HepG2 (cell line): ENCODE measurements around the gene DKKL1. TPM values are rescaled to one million over a fixed set of nuclear protein-coding genes. Genes with fewer than 3 reads are reported as not detected.
A peak's percentile ranks its signal among the peaks of the same experiment; 100 is the strongest.

ENCODE experiments used
- ATAC-seq: fragments of 200-7000 bp; cut with Tn5 transposase; 3 replicates; pipeline ENCODE4 v1.9.1; 2020; ENCODE audit warnings: mild to moderate bottlenecking, moderate library complexity
- BruUV-seq: library from RNA; stranded (reverse); fragments of 400-500 nt; replicated peaks from 2 replicates; lab custom pipeline; 2021; lab: Mats Ljungman, UMichigan
- CTCF ChIA-PET: fragments of 300-600 bp; formaldehyde crosslinking; extraction: SDS; loops from one replicate; lab custom pipeline; 2021; ENCODE audit warnings: low total read pairs, inconsistent platforms, low intra/inter-chr PET ratio; lab: Yijun Ruan, JAX
- POLR2A ChIA-PET: fragments of 350-600 bp; sonication (Branson Sonifier 250); formaldehyde crosslinking; loops from one replicate; lab custom pipeline; 2020; ENCODE audit warnings: antibody characterized with exemption, inconsistent platforms; lab: Yijun Ruan, JAX
- DNase-seq: peaks from one replicate; pipeline ENCODE4 v3.0.0-alpha.2; 2015; ENCODE audit warnings: low spot score
- FAIRE-seq: peaks from 3 replicates; lab custom pipeline; 2011; peaks lifted over from hg19 to GRCh38; lab: Jason Lieb, UNC
- H2AFZ ChIP-seq: one replicate; pipeline ENCODE4 v1.6.1; 2011; ENCODE audit warnings: low read length, inconsistent platforms
- H3K27ac ChIP-seq: fragments of 300-600 bp; 3 replicates; pipeline ENCODE4 v1.8.0; 2011; ENCODE audit warnings: mixed run types, mild to moderate bottlenecking, mixed read lengths, low read length, inconsistent platforms; ENCODE audit not compliant: insufficient read depth; ENCODE audit errors: extremely low read length
- H3K27me3 ChIP-seq, 2 experiments: fragments of 200-600 bp in 1 of 2; 2 replicates in 1 of 2; 3 replicates in 1 of 2; pipeline versions ENCODE4 v1.6.0 to v1.8.0; 2011; ENCODE audit warnings: low read length in 2 of 2, mild to moderate bottlenecking in 2 of 2, moderate library complexity in 2 of 2, inconsistent platforms in 1 of 2; ENCODE audit not compliant: insufficient read depth in 2 of 2, control insufficient read depth in 1 of 2
- H3K36me3 ChIP-seq, 2 experiments: fragments of 200-600 bp in 1 of 2; replicated peaks in 1 of 2; 2 replicates in 1 of 2; 3 replicates in 1 of 2; pipeline versions ENCODE4 v1.5.1 to v1.8.0; 2011; ENCODE audit warnings: low read length in 2 of 2, inconsistent platforms in 1 of 2; ENCODE audit not compliant: insufficient read depth in 2 of 2, control insufficient read depth in 1 of 2
- H3K4me1 ChIP-seq: 2 replicates; pipeline ENCODE4 v1.5.1; 2012; ENCODE audit warnings: low read length, inconsistent platforms; ENCODE audit not compliant: insufficient read depth
- H3K4me2 ChIP-seq: 2 replicates; pipeline ENCODE4 v1.6.0; 2011; ENCODE audit warnings: low read depth, low read length, inconsistent platforms
- H3K4me3 ChIP-seq, 3 experiments: fragments of 200-600 bp in 1 of 3; sonication (generic), shearing (Covaris generic) in 1 of 3; replicated peaks in 1 of 3; 2 replicates each; pipeline ENCODE4 v1.5.1; 2011 to 2016; ENCODE audit warnings: low read length in 3 of 3, inconsistent platforms in 2 of 3, low read depth in 2 of 3, mild to moderate bottlenecking in 2 of 3, control low read depth in 1 of 3, mixed read lengths in 1 of 3; ENCODE audit not compliant: insufficient read depth in 1 of 3
- H3K79me2 ChIP-seq: one replicate; pipeline ENCODE4 v1.6.1; 2011; ENCODE audit warnings: low read length, inconsistent platforms; ENCODE audit not compliant: insufficient read depth
- H3K9ac ChIP-seq: 2 replicates; pipeline ENCODE4 v1.6.0; 2011; ENCODE audit warnings: mild to moderate bottlenecking, low read depth, low read length, inconsistent platforms; ENCODE audit not compliant: insufficient read depth
- H3K9me3 ChIP-seq: 2 replicates; pipeline ENCODE4 v1.5.1; 2012; ENCODE audit warnings: mild to moderate bottlenecking, low read length
- H4K20me1 ChIP-seq: 2 replicates; pipeline ENCODE4 v1.6.0; 2011; ENCODE audit warnings: inconsistent platforms, mild to moderate bottlenecking, low read length, moderate library complexity; ENCODE audit not compliant: insufficient read depth
- BRD4 ChIP-seq: sonication (generic); formaldehyde crosslinking; IDR thresholded peaks from 2 replicates; pipeline ENCODE4 v1.4.0; 2020; ENCODE audit warnings: missing genetic modification reagents
- SCMH1 ChIP-seq: sonication (generic); formaldehyde crosslinking; IDR thresholded peaks from 2 replicates; pipeline ENCODE4 v1.9.0; 2021; ENCODE audit warnings: missing genetic modification reagents, mild to moderate bottlenecking, borderline replicate concordance
- ZNF180 ChIP-seq: sonication (generic); formaldehyde crosslinking; IDR thresholded peaks from 2 replicates; pipeline ENCODE4 v1.4.0; 2020; ENCODE audit warnings: low read depth, missing genetic modification reagents, borderline replicate concordance
- ZNF225 ChIP-seq: sonication (generic); formaldehyde crosslinking; IDR thresholded peaks from 2 replicates; pipeline ENCODE4 v1.4.0; 2020; ENCODE audit warnings: mild to moderate bottlenecking, missing genetic modification reagents
- ZNF660 ChIP-seq: sonication (generic); formaldehyde crosslinking; IDR thresholded peaks from 2 replicates; pipeline ENCODE4 v1.5.1; 2020; ENCODE audit warnings: mild to moderate bottlenecking, low read depth, missing genetic modification reagents, borderline replicate concordance
- ZNF879 ChIP-seq: sonication (generic); formaldehyde crosslinking; IDR thresholded peaks from 2 replicates; pipeline ENCODE4 v1.8.1; 2023; ENCODE audit warnings: missing genetic modification reagents
- ZSCAN22 ChIP-seq: sonication (generic); formaldehyde crosslinking; IDR thresholded peaks from 2 replicates; pipeline ENCODE4 v1.4.0; 2020; ENCODE audit warnings: mild to moderate bottlenecking, missing genetic modification reagents
- WGBS: methylation state at CpG from one replicate; pipeline ENCODE4 v1.1.6; 2017; ENCODE audit warnings: low lambda C conversion rate; 5-methylcytosine and 5-hydroxymethylcytosine counted together
- in situ Hi-C: cut with HindIII; loops from 2 replicates; pipeline ENCODE4 v1.10.0; 2017; ENCODE audit warnings: low pct_unique_long_range_greater_than_20kb; ENCODE audit not compliant: extremely low pct_ligation_motif_present
- intact Hi-C: fragments of 100-400 bp; cut with micrococcal nuclease; formaldehyde crosslinking; loops from one replicate; pipeline ENCODE4 v1.10.0; 2022; ENCODE audit not compliant: unreplicated experiment
- polyA plus RNA-seq, 8 experiments: library from polyadenylated mRNA; depleted of rRNA in 3 of 8; stranded (reverse) in 7 of 8; unstranded in 1 of 8; fragments of >200 nt; fragmentation: Illumina TruSeq in 4 of 8; extraction: Trizol in 4 of 8; gene quantifications; 2 replicates each; pipeline versions ENCODE4 v1.2.1 to v1.2.3, GENCODE V29; 2011 to 2016; ENCODE audit warnings: low read depth in 4 of 8, missing spikeins in 1 of 8, mixed read lengths in 1 of 8; ENCODE audit not compliant: insufficient read depth in 1 of 8
- total RNA-seq, 5 experiments: library from RNA; depleted of rRNA; stranded (reverse); fragments of >200 nt; fragmentation: Illumina TruSeq; extraction: Trizol; gene quantifications; 2 replicates each; pipeline ENCODE4 v1.2.3, GENCODE V29; 2016; ENCODE audit warnings: low read depth in 1 of 5
- TF ChIP-seq, protein P1 (sequence below): sonication (generic); formaldehyde crosslinking; IDR thresholded peaks from 2 replicates; pipeline ENCODE4; 2020; ENCODE audit warnings: missing genetic modification reagents, mild to moderate bottlenecking, borderline replicate concordance

The DKKL1 gene
- total and polyA plus RNA-seq, 2 of the 13 experiments (the other 11 are each of a cell fraction or from before 2014, with no cell fraction given): 0.30 to 0.31 TPM

DNA sequence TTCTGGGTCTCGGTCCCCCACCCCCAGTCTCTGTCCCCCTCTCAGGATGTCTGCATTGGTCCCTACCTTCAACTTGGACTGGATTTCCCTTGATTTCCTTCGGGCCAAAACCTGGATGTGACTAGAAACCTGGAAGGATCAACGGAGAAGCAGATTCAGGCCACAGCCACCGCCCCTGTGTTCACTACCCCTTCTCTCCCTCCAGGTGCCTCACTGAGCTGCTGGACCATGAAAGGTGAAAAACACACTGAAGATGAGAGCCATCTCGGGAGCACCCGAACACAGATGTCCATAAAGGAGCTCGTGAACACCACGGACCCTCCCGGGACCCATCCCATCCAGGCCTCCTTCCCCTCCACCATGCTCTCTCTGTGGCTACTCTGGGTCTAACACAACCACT is 6.5 kb upstream of the DKKL1 start:
- Histone ChIP-seq H3K36me3 (peaks cover 1 to 4% of the 10 kb centered on the region in 2 experiments; a peak in 1 of 5 replicates), H3K27me3 (no peaks in the 10 kb centered on the region), H4K20me1 (no peaks in the 10 kb centered on the region), H3K79me2 (no peaks in the 10 kb centered on the region), H3K9me3 (no peaks in the 10 kb centered on the region), H3K4me2 (no peak overlapping the region), H3K4me1 (peaks cover 22% of the 10 kb centered on the region), H3K9ac (no peak overlapping the region), H3K4me3 (no peak overlapping the region), H2AFZ (no peak overlapping the region), H3K27ac (no peak overlapping the region)
- no peak for FAIRE-seq
- BruUV-seq: no TSS peak
- TF ChIP-seq BRD4 (no peak), ZNF879 (CRISPR knock-in tag) (no peak), ZNF225 (CRISPR knock-in tag) (no peak), ZNF660 (CRISPR knock-in tag) (no peak), SCMH1 (no peak), ZNF180 (CRISPR knock-in tag) (no peak)
- WGBS: 86% methylated on average over 9 of the region's 9 CpGs
- ChIA-PET CTCF (no interaction called here), POLR2A (no interaction called here)
- intact Hi-C loops: no loop called here
- no peak for DNase-seq
- ATAC-seq: no peak
- in situ Hi-C loops: no loop called here

DNA sequence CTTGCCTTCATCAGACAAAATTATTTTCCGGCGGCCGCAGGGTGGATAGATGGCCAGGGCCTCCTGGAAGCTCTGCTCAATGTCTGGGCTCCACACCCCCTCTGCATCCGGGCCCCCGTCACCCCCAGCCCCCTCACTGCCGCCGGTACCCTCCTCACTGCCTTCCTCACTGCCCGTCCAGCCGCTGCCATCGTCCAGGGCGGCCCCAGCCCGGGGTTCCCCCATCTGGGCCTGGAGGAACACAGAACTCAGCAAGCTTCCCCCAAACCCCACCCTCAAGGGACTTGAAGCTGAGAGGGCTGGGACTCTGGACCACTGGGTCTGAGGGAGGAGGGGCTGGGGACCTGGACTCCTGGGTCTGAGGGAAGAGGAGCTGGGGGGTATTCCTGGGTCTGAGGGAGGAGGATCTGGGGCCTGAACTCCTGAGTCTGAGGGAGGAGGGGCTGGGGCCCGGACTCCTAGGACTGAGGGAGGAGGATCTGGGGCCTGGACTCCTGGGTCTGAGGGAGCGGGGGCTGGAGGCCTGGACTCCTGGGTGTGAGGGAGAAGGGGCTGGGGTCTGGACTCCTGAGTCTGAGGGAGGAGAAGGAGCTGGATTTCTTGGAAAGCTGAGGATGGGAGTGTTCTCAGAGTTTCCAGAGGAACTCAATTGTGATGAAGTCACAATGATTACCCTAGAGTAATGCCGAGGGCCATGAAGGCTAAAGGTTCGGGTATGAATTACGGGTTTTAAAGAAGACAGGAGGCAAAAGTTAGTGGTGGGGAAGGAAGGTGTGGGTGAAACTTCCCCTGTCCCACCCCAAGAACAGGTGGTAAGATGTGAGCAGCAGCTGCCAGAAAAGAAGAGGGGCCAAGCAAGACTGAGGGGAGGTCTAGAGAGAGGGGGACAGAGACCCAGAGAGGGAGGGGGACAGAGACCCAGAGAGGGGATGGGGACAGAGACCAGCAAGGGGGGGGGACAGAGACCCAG is 3.5 kb upstream of the DKKL1 start:
- Histone ChIP-seq H3K4me3 (no peak overlapping the region), H4K20me1 (no peaks in the 10 kb centered on the region), H3K4me1 (peaks cover 37% of the 10 kb centered on the region), H3K9ac (no peak overlapping the region), H3K36me3 (peaks cover 1 to 4% of the 10 kb centered on the region in 2 experiments; a peak in 1 of 5 replicates), H3K27me3 (no peaks in the 10 kb centered on the region), H3K9me3 (no peaks in the 10 kb centered on the region), H3K27ac (no peak overlapping the region), H3K4me2 (no peak overlapping the region), H2AFZ (no peak overlapping the region), H3K79me2 (no peaks in the 10 kb centered on the region)
- DNase-seq (no peak), FAIRE-seq (no peak), ATAC-seq (no peak)
- ChIA-PET CTCF (no interaction called here), POLR2A (interaction anchor here (2.0 kb wide), 1 partner anchor 11 kb away, joined by 6 read pairs; no protein-coding TSS in a partner anchor)
- intact Hi-C loops: no loop called here
- TF ChIP-seq, protein P1, sequence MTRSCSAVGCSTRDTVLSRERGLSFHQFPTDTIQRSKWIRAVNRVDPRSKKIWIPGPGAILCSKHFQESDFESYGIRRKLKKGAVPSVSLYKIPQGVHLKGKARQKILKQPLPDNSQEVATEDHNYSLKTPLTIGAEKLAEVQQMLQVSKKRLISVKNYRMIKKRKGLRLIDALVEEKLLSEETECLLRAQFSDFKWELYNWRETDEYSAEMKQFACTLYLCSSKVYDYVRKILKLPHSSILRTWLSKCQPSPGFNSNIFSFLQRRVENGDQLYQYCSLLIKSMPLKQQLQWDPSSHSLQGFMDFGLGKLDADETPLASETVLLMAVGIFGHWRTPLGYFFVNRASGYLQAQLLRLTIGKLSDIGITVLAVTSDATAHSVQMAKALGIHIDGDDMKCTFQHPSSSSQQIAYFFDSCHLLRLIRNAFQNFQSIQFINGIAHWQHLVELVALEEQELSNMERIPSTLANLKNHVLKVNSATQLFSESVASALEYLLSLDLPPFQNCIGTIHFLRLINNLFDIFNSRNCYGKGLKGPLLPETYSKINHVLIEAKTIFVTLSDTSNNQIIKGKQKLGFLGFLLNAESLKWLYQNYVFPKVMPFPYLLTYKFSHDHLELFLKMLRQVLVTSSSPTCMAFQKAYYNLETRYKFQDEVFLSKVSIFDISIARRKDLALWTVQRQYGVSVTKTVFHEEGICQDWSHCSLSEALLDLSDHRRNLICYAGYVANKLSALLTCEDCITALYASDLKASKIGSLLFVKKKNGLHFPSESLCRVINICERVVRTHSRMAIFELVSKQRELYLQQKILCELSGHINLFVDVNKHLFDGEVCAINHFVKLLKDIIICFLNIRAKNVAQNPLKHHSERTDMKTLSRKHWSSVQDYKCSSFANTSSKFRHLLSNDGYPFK (CRISPR knock-in tag): no peak
- TF ChIP-seq ZSCAN22 (CRISPR knock-in tag): peak; percentile 91
- BruUV-seq: no TSS peak
- 91% methylated on average over 17 of the region's 17 CpGs for WGBS
- in situ Hi-C loops: no loop called here
